Stimulated activated CD8-positive, alpha-beta memory T cell treated with anti-CD3 and anti-CD28 coated beads, Interleukin-12 subunit alpha, Interleukin-12 subunit beta, amount 100 ng/mL, for 24 hours (primary cell): ENCODE data around the gene FNDC7.
"Not testable (repeated sequence)": the region's sequence is repeated elsewhere in the genome, so short reads cannot be mapped to it uniquely, and the experiment has no call there.

Source experiments
- DNase-seq: peaks from one replicate; pipeline ENCODE4 v3.0.0-alpha.2; 2020; ENCODE audit errors: extremely low read depth

The FNDC7 gene

DNA sequence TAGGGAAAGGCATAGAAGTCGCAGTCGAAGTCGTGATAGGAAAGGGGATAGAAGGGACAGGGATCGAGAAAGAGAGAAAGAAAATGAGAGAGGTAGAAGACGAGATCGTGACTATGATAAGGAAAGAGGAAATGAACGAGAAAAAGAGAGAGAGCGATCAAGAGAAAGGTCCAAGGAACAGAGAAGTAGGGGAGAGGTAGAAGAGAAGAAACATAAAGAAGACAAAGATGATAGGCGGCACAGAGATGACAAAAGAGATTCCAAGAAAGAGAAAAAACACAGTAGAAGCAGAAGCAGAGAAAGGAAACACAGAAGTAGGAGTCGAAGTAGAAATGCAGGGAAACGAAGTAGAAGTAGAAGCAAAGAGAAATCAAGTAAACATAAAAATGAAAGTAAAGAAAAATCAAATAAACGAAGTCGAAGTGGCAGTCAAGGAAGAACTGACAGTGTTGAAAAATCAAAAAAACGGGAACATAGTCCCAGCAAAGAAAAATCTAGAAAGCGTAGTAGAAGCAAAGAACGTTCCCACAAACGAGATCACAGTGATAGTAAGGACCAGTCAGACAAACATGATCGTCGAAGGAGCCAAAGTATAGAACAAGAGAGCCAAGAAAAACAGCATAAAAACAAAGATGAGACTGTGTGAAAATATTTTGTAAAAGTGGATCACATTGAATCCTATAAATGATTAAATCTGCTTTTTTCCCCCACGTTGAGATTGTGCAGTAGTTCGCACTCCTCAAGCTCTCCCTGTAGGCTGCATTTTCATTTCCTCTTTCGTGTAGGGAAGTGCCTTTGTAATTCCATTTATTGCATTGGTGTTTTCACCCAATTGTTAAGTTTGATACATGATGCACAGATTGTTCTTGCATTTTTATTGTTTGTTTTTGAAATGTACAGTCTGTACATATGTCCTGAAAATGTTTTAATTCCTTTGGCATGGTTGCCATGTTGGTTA lies 13.1 kb upstream of the FNDC7 start:
- DNase-seq = no peak

DNA sequence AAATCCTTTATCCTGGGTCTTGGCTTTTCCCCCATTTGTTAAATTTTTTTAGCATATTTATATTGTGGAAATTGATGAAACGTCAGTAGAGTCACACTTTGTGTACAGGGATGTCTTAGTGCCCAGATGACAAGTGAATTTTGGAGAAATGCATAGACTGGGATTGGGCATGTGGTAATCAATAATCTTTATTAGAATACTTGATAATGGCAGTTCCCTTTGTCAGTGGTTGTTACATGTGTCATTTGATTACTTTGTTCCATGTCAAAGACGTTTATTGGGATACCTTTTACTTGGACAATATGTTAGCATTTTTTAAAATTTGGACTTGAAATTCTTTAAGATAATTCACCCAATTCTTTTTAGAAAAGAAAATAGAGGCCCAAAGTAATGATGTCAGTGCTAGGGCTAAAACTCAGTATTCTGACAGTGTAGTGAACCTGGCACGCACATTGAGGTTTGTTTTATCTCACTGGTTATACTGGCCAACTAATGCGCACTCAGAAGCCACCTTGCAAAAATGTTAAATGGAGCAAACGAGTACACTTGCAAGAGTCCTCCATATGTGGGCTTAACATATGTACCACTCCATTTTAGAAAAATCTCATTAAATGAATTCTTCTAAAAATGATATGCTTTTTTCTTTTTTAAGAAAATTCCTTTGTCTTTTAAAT lies 11.4 kb upstream of the FNDC7 start:
- DNase-seq = no peak

DNA sequence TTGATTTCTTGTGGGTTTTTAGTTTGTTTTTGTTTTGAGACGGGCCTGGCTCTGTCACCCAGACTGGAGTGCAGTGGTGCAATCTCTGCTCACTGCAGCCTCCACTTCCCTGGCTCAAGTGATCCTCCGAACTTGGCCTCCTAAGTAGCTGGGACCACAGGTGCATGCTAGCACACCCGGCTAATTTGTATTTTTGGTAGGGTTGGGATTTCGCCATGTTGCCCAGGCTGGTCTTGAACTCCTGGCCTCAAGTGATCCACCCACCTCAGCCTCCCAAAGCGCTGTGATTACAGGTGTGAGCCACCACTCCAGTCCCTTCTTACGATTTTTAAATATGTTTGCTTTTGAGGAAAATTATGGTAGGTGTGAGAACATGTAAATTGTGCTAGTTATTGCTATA lies 10.6 kb upstream of the FNDC7 start:
- DNase-seq = not testable (repeated sequence)

DNA sequence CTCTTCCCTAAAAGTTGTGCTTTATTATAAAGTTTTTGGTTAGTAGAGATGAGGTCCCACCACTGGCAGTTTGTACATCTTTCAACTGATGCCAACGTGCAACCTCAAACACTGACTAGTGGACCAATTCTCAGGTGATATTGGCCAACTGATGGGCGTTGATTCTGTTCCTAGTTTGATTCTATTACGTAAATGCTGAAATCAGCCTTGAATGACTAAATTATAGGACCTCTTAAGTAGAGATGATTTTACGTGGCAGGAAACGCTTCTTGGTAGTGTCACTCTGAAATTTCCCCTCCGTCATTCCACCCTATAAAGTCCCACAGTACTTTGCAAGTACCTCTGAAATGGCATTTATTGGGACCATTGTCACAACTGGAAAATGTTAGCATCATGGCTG lies 8.8 kb upstream of the FNDC7 start:
- DNase-seq = no peak

DNA sequence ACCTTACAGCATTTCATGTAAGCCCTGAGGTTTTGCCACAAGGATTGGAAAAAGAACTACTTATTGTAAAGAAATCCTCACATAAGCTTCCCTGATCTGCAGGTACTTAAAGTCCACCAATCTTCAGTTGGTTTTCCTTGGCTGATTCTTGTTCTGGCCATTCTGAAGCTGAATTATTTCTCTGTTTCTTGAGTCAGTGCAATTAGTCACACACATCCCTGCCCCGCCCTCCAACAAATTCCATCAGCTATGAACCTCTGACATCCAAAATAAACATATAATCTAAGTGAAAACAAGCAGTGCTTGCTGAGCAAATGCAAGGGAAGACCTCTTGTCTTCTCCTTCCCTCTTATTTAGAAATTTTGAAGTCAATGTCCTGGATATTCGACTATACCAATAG lies 8.2 kb upstream of the FNDC7 start:
- no peak for DNase-seq

DNA sequence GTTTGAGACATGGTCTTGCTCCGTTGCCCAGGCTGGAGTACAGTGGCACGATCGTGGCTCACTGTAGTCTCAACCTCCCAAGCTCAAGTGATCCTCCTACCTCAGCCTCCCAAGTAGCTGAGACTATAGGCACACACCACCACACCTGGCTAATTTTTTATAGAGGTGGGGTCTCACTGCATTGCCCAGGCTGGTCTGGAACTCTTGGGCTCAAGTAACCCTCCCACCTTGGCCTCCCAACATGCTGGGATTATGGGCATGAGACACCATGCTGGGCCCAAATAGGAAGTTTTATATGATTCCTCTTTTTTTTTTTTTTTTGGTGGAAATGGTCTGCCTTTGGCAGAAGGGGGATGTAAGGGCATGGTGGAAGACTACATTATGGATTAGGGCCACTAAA lies 6.1 kb upstream of the FNDC7 start:
- DNase-seq = no peak

DNA sequence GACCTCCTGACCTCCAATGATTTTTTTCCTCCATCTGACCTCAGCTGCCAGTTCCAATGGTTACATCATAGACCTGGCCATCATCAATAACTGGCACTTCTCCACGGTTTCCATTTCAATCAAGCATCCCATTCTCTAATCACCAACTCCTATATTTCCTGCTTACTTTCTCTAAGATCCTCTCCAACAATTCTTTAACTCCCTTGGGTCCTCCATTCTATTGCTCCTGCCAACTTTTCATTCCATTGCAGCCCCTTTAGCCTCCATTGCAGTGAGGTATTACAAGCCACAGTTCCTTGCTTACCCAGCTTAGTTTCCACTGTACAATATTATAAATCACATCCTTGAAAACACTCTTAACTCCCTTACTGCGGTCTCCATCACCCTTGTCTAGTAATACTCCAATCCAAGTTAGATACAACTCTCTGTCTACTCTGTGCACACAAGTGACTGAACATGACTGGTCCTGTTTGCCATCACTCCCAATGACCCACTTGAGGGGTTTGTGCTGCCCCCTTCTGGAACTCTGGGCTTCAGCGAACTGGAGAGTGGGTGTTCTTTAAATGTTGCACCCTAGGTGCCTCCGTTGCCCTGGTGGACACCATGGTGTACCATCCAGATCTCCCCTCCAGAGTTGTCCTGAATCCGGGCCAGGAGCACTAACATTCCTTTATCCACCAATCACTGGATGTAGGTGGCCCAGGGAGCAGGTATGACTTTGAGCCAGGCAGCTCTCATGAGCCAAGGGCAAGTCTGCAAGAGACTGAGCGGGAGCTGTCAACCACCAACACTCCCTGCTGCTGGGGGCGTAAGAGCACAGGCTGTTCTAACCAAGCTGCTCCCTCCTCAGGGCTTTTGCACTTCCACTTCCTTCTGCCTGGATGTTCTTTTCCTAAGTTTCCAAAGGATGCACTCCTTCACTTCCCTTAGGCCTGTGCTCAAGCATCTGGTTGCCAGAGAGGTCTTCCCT lies 3.7 kb upstream of the FNDC7 start:
- DNase-seq = no peak

DNA sequence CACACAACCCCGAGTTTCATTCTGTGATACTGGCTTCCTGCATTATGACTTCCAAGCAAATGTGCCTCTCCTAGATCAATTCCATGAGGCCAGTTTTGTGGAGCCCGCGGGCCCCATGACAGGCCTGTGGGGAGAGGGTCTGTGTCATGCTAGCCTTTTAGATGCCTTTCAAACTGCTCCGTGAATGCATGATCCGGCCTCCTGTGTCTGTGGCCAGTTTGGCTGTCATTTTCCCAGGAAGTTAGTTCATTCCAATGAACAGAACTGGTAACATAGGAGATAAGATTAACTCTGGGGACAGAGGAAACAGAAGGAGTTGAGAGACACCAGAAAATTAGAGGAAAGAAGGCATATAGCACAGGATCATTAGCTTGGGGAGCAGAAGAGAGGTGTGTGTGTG lies 3.2 kb downstream of the FNDC7 start:
- no peak for DNase-seq

DNA sequence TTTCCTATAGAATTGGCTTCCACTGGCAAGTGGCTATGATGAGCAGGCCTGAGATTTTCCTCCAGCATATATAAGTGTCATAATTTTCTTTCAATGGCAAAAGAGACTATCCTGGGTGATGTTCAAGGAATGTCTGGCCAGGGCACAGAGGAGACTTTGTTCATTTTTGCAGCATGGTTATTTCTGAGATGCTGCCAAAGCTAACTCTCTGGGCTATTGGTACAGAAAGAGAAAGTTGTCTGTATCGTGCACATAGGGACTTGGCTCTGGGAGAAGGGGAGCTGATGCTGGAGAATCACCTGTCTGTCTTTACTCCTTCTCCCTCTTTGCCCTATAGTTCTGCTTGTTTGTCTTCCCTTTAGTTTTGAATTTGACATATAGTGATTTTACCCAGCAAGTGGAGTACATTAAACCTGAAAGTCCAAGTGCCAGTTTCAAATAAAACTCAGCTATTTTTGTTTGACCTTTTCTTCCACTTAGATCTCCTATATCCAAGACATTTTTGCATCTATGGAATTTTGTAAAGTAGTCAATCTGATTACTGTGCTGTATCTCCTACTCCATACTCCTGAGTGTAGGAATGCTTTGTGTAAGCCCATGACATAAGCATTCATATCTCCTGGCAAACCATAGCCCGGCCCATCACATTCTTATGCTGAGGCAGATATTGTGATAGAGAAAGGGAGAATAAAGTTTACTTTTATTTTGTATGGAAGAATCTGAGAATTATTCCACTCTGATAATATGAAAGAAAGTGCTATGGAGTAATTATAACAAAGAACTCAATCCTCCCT lies 3.9 kb downstream of the FNDC7 start:
- no peak for DNase-seq

DNA sequence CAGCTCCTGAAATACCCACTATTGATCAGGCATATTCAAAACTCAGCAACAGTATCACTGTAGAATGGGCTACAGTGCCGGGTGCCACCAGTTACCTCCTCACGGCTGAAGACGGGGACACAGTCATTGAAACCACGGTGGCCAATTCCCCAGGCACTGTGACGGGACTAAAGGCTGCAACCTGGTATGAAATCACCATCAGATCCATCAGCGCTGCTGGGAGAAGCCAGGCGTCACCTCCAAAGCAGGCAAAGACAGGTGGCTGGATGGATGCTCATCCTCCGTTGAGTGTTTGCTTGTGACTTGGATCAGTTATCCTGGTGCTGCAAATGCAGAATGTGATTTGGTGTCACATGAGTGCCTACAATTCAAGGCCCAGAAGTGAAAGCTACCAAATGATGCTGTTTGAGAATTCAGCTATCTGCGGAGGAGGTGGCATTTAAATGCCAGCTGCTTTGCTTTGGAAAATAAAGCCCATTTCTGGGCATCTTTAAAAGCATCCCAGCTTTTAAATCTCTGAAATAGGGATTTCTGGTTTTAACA lies 5.1 kb downstream of the FNDC7 start:
- DNase-seq = no peak

DNA sequence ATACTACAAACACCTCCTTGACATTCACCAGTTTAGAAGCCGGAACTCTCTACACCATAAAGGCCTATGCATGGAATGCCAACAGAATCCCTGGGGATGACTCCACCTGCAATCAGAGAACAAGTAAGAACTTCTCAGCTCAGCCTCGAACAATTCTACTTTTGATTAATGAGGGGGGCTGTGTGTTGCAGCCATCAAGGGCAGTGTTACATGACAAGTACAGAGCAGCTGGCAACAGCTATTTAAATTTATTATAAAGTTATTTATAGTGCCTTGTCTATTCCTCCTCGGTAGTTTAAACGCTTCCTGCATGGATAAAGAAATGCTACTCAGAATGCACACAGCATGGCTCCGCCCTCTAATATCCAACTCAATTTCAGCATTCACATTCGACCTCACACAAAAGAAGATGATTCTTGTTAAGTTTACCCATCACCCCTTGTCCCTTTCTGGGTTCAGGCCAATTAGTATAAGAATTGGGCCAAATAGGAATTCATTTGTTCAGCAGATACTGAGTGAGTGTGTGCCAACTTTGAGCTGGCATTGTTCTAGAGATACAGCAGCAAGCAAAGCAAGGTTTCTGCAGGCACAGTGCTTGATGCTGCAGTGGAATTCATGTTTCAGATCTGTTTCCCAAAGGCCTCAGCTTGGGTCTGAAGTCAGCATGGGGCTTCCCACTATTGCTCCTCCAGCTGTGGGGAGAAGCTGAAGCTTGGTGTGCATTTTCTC lies 6.4 kb downstream of the FNDC7 start:
- no peak for DNase-seq

DNA sequence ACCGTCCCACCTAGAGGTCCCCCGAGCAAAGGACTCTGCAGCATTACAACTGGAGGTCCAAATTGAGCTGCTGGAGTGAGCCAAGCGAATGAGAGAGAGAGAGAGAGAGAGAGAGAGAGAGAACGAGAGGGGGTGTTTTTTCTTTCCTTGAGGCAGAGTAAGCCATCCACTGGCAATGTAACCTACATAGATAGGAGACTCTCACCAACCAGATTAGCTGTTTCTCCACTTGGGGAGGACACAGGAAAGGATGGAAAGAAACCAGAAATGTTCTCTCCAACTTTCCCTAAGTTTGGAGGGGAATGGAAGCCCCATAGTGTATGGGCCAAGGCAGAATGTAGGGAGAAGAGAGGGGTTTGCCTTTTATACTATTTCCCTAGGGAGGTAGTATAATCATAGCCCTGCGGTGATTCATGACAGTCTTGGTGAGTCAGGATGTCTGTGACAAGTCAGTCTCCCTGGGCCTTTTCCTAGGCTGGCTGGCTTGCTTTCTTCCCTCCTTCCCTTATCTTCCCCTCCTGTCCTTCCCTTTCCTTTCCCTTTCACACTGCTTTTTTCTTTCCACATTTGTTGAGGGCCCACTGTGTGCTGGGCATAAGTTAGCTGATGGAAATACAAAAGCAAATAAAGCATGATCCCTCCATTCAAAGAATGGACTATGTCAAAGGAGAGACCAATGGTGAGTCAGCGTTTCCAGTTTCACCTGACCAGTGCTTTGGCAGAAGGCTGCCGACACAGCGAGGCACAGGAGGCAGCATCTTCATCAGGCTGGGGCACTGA lies 7.1 kb downstream of the FNDC7 start:
- DNase-seq = no peak

DNA sequence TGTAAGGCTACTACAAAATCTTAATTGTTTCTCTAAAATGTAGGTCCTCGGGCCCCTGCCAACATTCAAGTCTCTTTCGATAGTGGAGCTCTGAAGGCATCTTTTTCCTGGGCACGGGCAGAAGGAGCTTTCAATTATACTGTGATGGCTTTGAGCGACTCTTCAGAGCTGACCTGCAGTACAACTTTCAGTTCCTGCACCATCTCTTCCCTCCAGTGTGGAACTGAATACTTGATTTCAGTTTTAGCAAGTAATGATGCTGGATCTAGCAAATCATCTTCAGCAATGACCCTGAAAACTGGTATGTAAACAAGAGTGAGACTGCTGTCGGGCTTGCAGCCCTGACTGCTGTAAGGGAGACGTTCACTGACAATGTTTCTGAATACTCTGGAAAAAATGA lies 9.6 kb downstream of the FNDC7 start:
- no peak for DNase-seq

DNA sequence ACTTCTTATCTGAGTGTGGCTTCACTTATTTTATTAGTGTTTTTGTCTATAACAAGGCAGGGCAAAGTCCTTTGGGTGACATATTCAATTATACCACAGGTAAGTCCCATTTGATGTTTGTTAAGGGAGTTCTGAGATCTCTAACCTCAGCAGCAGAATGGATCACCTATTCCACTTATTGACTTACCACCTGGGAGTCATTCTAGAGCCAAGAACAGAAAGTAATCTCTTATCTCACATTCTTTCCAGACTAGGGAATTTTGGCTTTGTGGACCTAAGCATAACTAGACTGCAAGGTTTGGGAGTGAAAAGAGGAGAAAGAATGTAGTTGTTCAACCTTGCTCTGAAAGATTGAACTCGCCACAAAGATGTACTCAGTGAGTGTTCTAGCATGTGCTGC lies 13.2 kb downstream of the FNDC7 start:
- DNase-seq = no peak

DNA sequence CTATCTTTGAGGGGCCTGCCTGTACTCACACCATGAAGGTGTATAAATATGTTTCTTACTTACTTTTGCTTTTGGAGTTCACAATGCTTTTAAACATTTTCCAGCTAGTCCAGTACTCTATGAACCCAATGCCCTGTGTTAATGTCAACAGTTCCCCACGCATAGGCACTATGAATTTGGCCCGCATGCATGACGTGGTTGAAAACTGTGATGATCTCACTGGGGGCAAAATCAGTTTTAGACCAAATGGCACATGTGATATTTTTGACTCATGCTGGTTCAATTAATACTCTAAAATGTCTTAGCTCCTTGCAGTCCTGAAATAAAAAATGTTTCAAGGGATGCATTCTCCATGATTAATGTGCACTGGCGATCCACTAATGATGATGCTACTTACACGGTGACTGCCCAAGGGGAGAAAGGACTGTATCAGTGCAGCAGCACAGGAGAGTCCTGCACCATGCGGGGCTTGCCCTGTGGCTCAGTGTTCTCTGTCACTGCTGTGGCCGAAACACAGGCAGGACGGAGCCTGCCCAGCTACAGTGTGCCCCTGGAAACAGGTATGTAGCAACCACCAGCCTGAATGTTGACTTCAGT lies 15.7 kb downstream of the FNDC7 start:
- DNase-seq = no peak

DNA sequence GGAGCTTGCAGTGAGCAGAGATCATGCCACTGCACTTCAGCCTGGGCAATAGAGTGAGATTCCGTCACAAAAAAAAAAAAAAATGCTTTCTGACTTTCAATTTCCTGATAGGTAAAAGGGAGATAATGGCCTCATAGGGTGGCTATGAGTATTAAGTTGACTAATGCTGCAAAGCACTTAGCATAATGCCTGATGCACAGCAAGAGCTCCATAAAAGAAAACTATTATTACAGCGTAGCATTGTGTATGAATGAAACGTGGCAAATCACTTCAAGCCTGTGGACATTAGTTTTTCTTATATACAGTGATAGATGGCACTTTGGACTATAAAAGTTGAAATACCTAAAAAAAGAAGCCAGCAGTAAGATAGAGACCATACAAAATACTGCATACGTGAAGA lies 16.8 kb downstream of the FNDC7 start:
- no peak for DNase-seq

DNA sequence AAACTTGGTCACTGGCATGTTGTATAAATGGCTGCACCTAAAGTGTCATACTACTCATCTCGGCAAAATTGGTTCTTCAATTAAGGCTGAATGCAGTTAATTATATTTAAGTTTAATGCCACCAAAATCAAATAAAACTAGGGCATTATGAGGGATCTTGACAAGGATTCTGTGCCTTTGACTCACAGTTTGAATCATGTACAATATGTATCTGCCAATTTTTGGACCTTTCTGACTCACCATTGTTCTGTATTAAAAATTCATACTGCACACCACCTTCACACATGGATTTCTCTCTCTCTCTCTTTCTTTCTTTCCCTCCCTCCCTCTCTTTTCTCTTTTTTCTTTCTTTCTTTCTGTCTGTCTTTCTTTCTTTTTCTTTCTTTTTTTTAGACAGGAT lies 19.7 kb downstream of the FNDC7 start:
- DNase-seq = no peak

DNA sequence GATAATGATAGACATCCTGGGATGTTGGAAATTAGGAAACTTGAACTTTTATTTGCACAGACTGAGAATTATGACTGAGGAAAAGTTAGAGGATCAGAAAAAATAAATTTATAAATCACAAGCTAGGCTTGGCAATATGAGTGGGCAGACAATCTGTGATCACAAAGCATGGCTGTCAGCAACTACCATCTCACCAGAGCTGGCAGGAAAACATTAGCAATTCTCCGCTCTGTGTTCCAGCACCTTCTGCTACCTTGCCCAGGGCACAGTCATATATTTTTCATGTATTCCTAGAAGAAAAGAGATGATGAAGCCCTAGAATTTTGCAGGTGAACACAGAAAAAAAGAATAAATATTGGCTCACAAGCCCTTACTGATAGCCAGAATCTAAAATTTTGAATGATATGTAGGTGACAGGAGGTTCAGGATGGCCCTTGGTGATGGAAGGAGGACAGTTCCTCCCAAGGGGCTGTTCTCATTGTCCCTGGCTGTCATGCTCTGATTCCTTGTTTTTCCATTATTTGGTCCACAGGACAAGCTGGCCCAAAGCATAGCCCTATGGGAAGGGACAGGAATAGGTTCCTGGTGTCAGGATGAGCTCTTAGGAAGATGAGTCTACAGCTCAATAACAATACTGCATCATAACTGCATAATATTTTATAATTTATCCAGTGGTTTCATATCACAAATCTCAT lies 21.6 kb downstream of the FNDC7 start:
- DNase-seq = no peak

DNA sequence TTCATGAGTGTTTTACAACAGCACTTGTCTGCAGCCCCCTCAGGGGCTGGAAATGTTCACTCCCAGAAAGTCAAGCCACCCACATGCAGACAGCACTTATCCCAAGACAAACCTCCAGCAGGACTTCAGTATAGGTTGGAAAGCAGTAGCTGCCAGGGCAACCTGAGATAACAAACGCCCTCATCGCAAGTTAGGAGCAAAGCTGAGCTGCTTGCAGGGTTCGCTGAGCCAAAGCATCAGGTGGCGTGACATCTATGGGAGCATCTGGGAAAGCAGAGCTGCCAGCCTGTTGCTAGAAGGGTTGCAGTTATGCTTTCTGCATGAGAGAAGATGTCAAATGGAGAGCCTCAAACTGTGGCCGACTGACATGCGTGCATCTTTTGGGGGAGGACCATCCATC lies 29.5 kb downstream of the FNDC7 start:
- DNase-seq = no peak
